Measurements from ENCODE around the gene SLC16A8.

DNA sequence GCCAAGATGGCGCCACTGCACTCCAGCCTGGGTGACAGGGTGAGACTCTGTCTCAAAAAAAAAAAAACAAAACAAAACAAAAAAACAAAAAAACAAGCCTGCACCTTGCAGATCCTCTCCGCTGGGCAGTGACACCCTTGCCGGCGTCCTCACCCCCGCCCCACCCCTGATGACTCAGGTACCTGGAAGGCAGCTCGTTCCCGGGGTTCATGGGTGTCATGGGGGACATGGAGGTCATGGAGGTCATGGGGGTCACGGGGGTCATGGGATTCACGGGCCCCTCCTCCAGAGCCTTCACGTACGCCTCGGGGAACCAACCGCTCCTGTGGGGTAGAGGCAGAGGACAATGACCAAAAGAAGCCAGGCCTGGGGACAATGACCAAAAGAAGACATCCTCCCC, 3.0 kb upstream of the SLC16A8 start:
- TF ChIP-seq YY1 (IDR thresholded peaks at IDR 0.05; ENCODE audit: insufficient read depth, insufficient read length) (no peak), SUZ12 (IDR thresholded peaks at IDR 0.05; ENCODE audit: extremely low read depth, insufficient read depth, insufficient read length) (no peak), ZNF274 (IDR thresholded peaks at IDR 0.05; ENCODE audit: low read depth, low read length) (no peak)
